Uterine smooth muscle cell (primary cell): Measurements from ENCODE around the gene GALNT17. TPM values are rescaled to one million over a fixed set of nuclear protein-coding genes. Genes with fewer than 3 reads are reported as not detected.

ENCODE experiments used
- total RNA-seq: library from RNA; depleted of rRNA; stranded (reverse); fragments of >200 nt; gene quantifications from 2 replicates; pipeline ENCODE4 v1.2.3, GENCODE V29; 2014

GALNT17 gene
- under 0.01 TPM in 1 of 2 replicates, not detected in the other for total RNA-seq

GRCh38 chr7:71132127-71132376, at the start of gene GALNT17:
TSS of gene GALNT17 (plus strand) at chr7:71132144.

